Measurements from ENCODE around the gene MED12L.

MED12L gene

DNA sequence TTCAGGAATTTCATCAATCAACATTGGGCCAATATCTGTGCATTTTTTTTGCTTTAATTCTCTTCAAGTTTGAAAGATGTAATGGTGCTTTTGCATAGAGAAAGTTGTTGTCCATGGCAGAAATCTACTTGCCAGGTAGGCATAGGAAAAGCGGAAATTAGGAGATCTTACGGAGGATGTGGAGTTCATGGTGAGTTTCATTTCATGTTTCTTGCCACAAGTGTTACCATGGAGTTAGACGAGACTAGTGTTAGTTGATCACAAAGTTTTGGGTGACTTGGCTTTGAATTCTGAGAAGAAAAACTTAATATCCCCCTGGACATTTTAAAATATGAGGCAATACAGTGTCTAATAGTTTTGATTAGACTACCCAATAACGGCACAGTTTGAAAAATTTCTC, 244.9 kb downstream of the MED12L start:
- DNase-seq, result no peak

DNA sequence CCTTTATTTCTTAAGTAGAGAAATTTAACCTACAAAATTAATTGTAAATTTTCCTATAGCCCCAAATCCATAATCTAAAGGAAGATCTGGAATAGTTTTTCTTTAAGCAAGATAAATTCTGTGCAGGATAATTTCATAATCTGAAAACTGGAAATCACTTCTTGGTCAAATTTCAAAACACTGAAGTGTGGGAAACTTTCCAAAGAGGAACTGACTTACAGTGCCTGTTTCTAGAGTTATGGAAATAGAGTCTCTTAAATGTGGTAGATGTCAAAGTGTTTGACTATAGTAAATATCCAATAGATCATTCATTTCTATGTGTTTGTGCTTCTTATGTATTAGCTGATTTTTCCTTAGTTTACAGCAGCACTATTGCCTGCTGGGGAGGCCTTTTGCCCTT, 245.4 kb downstream of the MED12L start:
- DNase-seq, result no peak

DNA sequence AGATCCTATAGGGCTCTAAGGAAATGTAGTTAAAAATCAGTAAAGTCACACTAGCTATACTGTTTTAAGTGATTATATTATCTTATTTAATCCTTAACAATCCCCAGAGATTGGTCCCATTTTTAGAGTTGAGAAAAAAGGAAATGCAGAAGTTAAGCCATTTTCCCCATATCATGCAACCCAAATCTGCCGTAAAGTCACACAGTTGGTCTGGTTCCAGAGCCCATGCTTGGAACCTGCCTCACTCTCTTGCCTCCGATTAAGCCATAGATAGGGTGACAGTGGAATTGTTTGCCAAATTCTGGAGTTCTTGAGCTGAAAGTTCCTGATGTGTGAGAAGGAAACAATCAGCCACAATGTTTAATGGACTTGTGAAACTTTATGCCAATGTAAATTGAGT, 246.2 kb downstream of the MED12L start:
- DNase-seq, result no peak

DNA sequence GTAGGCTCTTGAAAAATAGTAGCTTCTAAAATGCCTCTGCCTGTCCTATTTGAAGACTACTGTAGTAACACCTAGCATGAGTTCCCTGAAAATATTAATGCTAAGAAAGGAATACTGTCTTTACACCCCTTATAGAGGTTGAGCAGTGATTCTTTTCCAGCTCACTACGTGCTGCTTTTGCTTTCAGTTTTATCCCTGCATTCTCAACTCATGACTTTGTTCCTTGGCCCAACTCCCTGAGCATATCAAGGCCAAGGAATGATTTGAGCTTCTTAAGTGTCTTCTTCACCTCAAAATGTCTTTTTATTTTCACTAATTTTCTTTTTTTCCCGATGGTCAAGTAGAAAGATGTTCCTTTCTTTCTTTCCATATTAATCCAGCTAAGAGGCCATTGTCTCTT, 260.4 kb downstream of the MED12L start:
- no peak for DNase-seq

DNA sequence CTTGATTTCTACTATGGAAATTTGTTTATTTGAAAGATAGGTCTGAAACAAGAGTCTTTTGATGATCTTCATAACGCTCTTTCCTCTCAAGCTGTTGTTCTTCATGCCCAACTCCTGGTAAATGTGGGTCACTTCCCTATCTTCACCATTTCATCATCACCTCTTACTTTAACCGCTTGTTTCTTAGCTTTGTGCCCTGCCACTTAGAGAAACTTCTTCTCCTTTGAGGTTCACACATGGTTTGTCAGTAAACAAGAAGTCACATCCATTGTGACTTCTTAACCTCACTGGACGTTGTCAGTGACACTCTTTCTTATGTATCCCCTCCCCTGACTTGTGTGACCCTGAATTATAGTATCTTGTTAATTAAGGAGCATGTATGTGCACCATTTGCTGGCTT, 260.8 kb downstream of the MED12L start:
- no peak for DNase-seq

DNA sequence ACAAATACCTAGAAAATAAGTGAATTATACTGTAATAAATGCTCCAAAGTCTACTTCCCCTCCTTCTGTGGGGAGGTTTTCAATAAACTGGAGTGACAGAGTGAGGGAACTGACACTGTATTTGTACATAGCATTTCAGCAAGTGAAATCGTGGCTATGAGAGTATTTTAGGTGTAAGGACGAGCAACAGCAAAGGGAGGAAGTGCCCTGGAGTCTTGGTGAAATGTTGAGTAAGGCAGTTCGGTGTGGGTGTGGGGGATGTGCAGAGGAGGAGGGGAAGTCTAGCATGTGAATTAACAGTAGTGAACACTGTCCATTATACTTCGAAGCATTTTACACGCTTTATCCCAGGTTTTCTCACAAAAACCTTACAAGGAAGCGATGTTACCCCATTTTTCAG, 262.0 kb downstream of the MED12L start:
- DNase-seq, result no peak

DNA sequence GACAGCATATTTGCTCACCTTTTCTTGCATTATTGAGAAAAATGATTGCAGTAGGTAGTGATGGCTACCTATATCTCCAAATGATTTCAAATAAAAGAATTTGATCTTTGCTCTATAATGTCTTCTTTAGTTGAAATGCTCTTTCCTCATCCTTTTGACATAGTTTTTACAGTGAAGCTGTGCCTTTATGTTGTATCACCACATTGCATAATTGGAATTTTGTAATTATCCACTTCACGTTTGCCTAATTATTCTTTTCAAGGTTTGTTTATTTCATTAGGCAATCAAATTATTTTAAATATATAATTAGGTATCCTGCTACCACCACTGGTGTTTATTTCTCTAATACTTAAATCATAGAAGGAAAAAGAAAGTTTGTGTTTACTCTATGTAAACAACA, 265.2 kb downstream of the MED12L start:
- no peak for DNase-seq

DNA sequence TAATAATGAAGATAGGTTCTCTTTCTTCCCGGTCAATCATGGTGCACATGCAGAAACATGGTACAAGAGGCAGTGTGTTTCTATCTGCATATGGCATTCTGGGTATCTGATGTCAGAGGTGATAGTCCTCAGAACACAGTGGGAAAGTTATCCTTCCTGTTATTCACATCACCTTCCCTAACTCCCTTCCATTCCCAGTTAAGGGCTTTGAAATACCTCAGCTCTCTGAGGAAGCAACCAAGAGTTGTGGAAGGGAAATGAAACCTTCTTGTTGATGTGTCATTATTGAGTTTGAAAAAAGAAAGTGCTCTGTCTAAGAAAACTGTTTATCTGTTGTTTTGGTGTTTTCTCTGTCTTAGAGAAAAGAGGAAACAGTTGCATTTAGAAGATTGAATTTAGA, 265.8 kb downstream of the MED12L start:
- DNase-seq, result no peak

DNA sequence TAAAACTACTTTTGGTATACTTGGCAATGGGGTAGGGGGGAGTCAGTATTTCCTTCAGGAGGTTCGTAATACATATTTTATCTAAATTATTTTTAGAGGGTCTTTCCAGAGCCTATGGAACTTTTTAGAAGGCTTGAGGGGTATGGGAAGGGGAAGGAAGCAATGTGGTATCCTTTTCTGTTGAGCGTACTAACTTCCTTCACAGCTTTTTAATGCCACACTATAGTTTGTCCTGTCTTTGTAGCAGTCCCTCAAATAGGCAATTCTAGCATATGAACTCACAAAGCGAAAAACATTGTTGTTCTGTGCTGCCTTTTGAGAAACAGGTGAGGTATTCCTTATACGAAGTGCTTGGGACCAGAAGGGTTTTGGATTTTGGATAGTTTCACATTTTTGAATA, 266.2 kb downstream of the MED12L start:
- no peak for DNase-seq

DNA sequence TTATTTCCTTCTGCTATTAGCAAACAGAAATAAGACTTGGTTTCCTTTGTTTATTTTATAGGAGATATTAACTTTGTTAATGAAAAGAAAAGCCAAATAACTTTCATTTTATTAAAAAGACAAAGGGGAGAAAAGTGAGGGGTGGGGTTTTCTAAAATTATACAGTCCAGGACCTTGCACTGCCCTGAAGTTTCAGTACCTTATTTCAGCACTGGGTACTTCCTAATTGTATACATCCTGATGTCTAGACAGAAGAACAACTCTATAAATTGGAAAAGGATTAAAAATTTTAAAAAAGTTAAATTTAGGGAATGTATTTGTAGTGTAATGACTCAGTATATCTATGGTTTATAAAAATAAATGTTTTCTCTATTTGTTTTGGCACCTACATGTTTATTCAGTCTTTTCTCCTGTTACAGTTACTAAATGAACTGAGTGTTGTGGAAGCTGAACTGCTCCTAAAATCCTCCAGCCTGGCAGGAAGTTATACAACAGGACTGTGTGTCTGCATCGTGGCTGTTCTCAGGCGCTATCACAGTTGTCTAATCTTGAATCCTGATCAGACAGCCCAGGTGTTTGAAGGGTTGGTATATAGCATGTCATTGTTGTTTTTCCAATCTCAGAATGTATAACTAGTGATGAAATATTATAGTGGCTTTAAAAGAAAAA, 271.5 kb downstream of the MED12L start:
- DNase-seq, result no peak

DNA sequence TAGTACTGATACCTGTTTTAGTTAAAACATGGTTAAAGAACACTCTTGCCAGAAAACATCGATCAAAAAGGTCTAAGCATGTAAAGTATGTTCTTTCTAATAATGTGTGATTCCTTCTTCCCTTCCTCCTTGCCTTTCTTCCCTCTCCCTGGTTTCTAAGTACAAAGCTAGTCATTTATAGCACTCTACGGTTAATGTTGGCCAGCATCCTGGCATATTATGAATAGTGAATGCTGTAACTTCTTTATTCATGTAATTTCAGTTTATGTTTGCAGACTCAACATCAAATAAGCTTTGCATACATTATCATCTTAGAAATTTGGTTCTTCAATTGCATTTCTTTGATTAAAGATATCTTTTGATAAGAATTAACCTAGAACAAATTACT, 272.0 kb downstream of the MED12L start:
- no peak for DNase-seq

DNA sequence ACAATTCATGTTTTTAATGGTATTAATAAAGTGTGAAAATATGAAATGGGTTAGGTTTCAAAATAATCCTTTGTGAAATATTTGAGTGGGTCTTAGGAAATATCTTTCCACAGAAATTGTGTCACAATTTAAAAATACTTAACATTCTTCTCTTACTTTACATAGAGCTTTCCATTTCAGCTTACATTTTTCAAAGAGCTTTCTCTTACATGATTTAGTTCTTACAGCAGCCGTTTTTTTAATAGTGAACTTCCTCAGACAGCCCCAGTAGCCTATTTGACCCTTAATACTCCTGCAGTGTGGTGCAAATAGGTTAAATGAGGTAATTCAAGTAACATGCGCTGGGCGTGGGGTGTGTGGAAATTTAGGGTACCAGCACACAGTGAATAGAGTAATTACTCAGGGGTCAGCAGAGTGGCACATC, 277.3 kb downstream of the MED12L start:
- no peak for DNase-seq

DNA sequence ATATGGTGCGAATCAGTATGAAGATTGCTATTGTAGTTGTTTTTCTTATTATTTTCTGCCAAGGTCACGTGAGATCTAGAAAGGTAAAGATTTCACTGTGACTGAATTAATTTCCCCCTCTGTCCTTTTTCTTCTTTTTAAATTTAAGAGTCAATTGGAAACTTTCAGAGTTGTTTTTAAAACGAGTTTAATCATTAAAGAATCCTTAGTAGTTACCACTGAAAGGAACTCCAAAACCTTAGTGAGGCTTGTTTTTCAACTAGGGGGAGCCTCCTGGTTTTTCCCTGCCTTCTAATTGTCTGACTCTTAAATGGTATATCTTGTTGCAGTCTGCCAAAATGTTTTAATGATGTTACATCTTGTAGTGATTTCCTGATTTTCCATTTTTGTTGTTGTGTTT, 281.5 kb downstream of the MED12L start:
- DNase-seq, result no peak

DNA sequence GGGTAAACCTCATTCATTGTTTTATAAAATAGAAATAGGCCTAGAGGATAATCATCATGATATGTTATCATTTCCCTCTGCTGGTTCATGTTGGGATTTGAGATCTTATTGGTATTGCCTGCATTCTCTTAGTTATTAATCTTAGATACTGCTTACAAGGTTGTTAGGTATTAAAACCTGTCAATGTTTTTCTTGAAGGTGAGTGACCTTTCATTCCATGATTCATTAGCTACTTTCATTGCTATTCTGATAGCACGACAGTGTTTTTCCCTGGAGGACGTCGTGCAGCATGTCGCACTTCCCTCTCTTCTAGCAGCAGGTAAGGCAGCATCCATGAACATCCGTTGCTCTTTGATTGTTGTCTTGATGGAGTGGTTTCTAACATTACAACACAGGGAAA, 282.0 kb downstream of the MED12L start:
- DNase-seq, result no peak

DNA sequence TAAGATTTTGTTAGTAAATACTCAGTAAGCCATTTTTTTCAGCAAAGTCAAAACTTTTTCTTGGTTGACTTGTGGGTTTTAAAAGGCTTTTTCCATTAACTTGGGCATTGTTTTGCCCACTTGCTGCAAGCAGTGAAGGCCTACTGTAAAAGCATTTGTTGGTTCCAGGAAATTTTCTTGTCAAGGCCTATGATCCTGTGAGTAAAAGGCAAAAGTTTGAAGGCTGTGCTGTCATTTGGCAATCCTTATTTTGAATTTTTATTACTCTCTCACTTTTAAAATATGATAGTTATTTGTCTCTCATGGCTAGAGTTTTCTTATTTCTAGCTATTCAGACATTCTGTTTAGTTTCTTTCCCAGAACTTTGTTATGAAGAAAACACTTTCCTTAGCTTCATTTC, 286.1 kb downstream of the MED12L start:
- DNase-seq, result no peak

DNA sequence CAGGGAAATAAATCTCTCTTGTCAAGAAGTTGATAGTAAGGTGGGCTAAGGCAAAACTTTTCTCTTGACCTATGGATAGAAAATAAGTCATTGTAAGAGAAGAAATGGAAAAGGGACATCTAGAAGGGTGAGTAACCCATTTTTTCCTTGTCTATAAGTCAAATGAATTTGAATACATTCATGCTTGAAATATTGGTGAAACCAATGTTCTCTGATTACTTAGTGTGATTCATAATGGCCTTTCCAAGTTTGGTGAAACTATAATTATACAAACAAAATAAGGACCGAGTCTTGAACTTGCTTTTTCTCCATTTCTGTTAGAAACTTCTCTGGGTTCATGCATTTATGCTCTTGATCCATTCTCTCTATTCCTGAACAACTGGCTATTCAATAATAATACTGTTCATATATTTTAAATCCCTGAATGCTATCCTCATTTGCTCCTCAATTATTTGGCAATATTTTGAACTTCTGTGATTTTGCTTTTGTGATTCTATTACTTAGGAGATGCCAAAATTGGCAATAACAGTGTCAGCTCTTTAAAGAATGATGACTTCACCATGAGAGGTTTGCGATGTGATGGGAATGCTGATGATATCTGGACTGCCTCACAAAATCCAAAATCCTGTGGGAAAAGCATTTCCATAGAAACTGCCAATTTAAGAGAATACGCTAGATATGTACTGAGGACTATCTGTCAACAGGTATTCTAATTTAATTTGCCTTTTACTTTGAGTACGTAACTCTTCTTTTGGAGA, 286.8 kb downstream of the MED12L start:
- DNase-seq, result no peak

DNA sequence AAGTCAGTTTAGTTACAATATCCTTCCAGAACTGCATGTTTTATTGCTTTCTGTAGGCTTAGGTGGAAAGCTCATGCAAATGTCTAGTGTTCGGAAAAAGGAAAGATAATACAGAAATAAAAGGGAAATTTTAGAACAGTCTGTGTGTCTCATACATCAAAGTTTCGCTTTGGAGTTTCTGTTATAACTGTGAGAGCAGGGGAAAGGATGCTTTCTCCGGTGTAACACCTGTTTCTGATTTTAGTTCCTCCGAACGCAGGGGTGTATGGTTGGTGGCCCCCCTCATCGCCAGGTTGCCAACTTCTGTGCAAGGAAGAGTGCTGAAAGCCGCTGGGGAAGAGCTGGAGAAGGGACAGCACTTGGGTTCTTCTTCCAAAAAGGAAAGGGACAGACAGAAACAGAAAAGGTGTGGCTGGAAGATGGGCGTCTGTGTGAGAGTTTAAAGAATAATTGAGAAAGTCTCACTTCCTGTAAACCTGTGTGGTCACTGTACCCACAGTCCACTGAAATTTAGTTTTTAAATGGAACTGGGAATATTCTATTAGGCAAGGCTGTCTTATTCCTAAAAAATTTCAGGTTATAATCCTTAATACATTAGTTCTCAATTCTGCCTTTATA, 292.4 kb downstream of the MED12L start:
- DNase-seq, result no peak

DNA sequence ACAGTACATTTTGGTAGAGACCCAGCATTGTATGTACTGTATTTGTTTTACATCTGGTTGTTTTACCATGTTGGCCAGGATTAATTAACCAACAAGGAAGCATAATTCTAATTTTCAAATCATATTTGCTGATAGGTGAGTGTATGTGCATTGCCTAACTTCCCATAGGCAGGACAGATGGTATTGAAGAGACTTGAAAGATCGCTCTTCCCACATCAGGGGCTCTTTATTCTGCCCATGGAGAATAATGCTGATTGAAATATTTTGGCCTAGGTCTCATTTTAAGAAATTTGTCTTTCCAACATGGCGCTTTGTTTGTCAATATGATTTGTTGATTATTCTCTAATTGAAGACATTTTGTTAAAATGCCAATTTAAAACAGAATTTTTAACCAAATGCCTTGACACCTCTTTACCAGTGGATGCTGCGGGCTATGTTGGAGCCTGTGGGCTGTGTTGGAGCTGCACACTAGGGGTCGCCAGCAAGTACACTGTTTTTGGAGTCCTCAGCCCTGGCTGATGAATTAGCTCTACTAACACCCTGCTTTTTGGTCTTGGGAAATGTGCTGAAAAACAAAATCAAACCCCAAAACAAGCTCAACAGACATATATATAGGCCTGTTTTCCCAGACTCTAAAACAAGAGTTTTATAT, 293.7 kb downstream of the MED12L start:
- no peak for DNase-seq

DNA sequence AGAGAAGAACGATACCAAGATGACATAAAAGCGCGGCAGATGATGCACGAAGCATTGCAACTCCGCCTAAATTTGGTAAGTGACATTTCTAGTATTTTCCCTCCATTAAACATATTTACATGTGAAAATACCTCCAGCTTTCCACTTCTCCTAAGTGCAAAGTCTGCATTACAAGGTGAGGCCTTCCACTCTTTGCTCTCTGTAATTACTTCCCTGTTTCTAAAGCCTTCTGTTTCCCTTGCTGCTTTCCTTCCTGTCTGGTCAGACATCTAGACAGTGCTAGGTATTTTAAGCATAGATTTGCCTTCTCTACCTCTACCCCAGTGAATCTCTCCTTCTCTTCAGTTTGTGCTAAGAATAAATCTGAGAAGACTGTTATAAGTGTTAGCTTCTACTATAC, 297.2 kb downstream of the MED12L start:
- DNase-seq, result no peak

DNA sequence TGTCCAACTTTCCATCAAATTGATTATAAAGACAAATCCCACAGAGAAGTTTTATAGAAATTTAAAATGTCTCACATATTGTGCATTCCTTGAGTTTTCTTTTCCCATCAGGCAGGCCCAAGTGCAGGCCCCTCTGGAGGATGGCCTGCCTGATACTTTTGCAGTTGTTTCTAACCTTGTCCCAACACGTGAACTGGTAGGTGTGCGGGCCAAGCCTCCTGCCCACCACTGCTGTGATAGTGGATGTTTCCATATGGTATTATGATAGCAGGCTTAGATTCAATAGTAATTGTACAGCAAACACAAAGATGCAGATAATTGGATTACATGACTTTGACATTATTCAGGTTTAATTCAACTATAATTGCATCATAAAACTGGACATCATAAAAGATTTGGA, 297.6 kb downstream of the MED12L start:
- no peak for DNase-seq

DNA sequence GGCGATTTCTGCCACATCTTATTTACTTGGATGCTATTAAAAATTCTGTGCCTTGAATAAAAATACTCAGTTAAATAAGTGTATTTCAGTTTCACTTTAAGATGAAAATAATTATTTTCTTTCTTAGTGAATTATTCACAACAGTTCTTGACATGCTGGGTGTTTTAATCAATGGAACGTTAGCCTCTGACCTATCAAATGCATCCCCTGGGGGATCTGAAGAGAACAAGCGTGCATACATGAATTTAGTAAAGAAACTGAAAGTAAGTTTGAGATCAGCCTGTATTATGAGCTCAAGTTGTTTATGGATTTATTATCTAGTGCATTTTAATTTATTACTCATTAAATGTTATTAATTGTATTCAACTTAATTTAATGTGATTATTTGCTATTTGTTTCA, 298.5 kb downstream of the MED12L start:
- no peak for DNase-seq

DNA sequence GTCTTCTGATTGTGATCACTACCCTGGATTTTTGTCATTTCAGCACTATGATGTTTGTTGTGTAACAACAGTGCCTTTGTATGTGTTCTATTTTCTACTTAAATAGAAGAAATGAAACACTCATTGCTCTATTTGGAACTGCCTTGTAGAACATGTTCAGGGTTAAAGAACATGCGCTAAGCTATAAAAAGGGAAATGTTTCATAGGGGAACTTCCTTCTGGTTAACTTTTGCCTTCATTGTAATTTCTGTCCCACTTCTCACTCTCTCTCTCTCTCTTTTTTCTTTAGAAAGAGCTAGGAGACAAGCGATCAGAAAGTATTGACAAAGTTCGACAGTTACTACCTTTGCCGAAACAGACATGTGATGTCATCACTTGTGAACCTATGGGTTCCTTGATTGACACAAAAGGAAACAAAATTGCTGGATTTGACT, 299.3 kb downstream of the MED12L start, which contains the start of gene P2RY12:
Gene P2RY12, minus strand, starts transcription at position 13 of the 434 bp plus-strand sequence. CDS start 45,908 bp downstream, outside the sequence.
- DNase-seq, result no peak

DNA sequence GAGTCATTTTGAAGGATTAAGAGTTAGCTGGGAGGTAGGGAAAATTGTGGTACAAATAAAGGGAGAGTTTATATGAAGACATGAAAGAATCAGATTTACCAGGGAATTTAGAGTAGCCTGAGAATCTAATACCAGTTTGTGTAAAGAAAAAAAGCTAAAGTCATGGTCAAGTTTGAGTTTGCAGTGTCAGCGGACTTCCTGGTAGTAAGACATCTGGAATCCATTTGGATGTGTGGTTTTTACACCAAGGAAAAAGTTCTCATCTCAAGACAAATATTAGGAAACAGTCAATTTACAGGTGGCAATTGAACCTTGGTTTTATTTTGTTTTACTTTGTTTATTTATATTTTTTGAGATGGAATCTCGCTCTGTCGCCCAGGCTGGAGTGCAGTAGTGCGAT, 300.6 kb downstream of the MED12L start:
- DNase-seq, result no peak

DNA sequence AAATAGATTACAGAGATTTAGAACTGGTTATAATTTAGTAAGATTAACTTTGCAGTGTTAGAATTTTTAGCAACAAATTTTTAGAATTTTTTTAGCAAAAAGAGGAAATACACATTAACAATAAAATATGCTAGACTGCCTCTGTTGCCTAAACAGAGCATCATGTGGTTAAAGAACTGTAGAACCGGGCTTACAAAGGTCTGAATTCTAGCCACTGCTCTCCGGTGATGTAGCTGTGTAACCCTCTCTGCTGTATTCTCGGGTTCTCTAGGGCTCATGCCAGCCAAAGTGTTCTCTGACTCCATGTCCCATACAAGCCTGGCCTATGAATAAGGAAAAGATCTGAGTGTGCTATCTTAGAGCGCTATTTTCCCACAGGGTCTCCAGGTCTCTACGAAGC, 302.0 kb downstream of the MED12L start:
- DNase-seq, result no peak
